ENCODE data around the gene CYP27B1.

CYP27B1 gene

DNA sequence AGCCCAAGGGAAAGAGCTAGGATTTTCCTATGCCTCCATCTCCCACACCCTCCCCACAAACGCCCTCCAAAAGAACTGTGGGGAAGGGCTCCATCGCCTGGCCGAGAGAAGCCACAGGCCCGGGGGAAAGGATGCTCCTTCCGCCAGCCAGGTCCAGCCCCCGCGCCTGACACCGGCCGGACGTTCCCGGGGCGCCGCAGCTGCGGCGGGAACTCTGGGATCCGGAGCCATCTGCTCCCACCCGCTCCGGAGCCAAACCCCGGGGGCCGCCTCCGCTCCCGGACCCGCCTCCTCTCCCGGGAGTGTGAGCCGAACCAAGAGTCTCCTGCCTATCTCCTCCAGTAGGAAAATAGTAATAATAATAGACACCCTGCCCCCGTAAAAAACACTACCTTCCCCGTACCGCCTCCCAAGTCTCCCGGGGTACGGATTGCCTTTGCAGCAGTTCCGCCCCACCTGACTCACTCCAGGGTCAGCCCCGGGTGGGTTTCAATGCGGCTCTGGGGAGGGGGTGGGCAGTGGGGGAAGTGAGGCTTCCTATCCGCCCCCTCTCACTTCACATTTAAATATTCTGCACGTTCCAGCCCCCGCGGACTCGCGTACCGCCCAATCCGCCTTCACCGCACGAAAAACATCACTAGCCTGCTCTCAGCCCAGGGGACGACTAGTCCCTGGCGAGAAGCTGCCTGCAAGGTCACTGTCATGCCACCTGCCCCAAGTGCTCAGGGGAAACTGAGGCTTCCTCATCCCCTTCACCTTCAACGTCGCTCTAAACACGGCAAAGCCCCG lies 30.7 kb downstream of the CYP27B1 start:
- intact Hi-C loops (cut with micrococcal nuclease) = no loop called here
- Mint-ChIP-seq H3K27me3 (no peaks in the 10 kb centered on the region), H3K27ac (no peak overlapping the region), H3K36me3 (ENCODE audit: low read depth) (peaks cover 60% of the 10 kb centered on the region), H3K4me1 (ENCODE audit: low read depth) (peaks cover 20% of the 10 kb centered on the region), H3K4me3 (no peak overlapping the region), H3K9me3 (no peaks in the 10 kb centered on the region)

DNA sequence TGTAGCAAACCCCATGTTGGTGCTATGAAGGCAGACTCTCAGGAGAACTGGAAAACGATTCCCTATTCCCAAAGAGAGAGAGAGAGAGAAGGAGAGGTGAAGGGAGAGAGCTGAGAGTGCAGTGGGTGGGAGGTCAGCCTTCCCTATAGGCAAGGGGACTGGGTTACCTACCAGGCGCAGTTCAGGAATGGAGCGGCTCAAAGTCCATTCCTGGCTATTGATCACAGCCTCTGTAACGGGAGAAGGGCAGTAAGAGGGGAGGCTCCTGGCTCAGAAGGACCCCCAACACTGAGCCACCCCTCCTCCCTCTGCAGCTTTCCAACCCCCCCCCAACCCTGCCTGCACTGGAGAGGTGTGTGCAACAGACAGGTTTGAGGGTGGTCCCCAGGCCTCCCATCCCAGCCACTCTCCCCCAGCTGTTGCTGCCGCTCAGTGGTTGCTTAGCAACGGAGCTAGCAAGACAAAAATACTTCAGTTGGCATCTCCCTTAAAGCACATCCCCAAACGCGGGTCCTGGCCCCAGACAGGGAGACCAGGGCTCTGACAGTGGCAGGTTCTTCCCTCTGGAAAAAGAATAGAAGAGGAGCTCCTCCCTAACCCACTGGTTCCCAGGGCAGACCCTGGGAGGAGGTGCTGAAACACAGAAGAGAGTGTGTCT lies 31.6 kb downstream of the CYP27B1 start:
- Mint-ChIP-seq H3K4me3 (no peak overlapping the region), H3K27me3 (no peaks in the 10 kb centered on the region), H3K27ac (no peak overlapping the region), H3K9me3 (no peaks in the 10 kb centered on the region), H3K36me3 (ENCODE audit: low read depth) (peaks cover 68% of the 10 kb centered on the region), H3K4me1 (ENCODE audit: low read depth) (peaks cover 12% of the 10 kb centered on the region)
- intact Hi-C loops (cut with micrococcal nuclease) = no loop called here

DNA sequence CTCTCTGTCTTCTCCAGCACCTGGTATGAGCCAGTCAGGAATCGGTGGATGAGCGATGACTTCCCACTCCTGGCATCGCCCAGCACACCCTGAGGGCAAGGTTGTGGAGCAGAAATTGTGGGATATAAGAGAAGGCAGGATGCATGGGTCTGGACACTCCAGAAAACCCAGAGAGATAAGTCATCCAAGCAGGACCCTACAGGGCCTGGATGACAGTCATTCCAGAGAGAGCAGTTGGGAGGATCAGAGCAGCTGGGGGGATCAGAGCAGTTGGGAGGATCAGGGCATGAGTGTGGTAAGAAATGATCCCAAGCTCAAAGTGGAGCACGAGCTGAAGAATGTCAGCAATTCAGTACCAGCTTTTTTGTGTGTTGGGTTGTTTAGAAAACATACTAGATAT lies 32.3 kb downstream of the CYP27B1 start:
- Mint-ChIP-seq H3K9me3 (no peaks in the 10 kb centered on the region), H3K4me3 (no peak overlapping the region), H3K36me3 (ENCODE audit: low read depth) (peaks cover 71% of the 10 kb centered on the region), H3K4me1 (ENCODE audit: low read depth) (peaks cover 7% of the 10 kb centered on the region), H3K27me3 (no peaks in the 10 kb centered on the region), H3K27ac (no peak overlapping the region)
- intact Hi-C loops (cut with micrococcal nuclease) = no loop called here

DNA sequence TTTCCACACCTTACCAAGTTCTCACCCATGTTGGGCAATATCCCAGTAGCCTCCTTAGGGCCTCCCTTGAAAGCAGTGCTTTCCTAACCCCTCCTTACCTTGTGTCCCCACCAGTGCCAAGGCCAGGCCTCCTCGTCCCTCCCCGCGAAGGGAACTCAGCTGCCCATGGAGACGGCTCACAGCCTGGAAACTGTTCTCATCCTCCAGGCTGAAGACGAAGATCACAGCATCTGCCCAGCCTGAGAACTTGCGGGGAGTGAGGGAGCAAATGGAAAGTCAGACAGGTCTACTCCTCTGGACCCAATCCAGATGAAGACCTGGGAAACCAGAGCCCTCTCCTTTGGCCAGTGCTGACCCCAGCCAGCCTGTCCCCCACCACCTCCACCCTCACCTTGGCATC lies 33.0 kb downstream of the CYP27B1 start:
- no peaks in the 10 kb centered on the region for H3K9me3 Mint-ChIP-seq
- H3K4me1 Mint-ChIP-seq (ENCODE audit: low read depth) = peaks cover under 1% of the 10 kb centered on the region
- no peaks in the 10 kb centered on the region for H3K27me3 Mint-ChIP-seq
- H3K4me3 Mint-ChIP-seq = no peak overlapping the region
- H3K27ac Mint-ChIP-seq = no peak overlapping the region
- H3K36me3 Mint-ChIP-seq (ENCODE audit: low read depth) = peaks cover 77% of the 10 kb centered on the region
- intact Hi-C loops (cut with micrococcal nuclease) = no loop called here

DNA sequence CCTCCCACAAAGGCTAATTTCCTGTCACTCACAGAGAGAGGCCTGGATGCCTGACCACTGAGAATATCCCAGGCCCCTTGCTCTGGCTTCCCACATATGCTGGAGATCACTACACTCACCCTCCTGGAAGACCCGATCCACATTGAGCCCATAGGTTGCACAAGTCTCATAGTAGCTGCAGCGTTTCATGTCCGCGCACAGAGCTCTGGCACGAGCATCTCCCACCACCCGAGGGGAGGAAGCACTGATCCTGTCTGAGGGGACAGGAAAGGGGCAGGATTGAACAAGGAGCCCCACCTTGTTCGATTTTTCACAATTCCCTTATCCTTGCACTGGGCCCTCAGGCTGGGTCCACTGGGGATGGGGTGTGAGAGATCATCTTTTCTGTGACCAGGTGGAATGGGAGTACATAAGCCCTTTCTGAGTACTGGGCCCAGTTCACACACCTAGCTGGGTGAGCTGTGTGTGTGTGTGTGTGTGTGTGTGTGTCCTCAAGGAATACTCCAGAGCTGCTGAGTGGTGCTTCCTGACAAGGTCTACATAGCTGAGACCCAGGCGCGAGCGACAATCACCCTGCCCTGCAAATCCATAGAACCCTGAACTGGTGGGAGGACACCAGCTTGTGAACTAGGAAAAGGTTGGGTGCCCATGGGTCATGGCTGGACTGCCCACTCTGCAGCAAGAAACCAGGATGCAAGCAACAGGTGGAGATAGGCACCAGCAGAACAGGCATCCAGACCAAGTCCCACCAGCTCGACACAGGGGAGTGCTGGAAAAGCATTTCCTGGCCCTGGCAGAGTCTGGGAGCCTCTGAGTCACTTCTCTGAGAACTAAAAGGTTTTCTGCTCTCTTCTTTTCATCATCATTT lies 33.9 kb downstream of the CYP27B1 start:
- Mint-ChIP-seq H3K27me3 (no peaks in the 10 kb centered on the region), H3K4me1 (ENCODE audit: low read depth) (no peaks in the 10 kb centered on the region), H3K4me3 (no peak overlapping the region), H3K36me3 (ENCODE audit: low read depth) (peaks cover 86% of the 10 kb centered on the region), H3K27ac (no peak overlapping the region), H3K9me3 (no peaks in the 10 kb centered on the region)
- intact Hi-C loops (cut with micrococcal nuclease) = no loop called here

DNA sequence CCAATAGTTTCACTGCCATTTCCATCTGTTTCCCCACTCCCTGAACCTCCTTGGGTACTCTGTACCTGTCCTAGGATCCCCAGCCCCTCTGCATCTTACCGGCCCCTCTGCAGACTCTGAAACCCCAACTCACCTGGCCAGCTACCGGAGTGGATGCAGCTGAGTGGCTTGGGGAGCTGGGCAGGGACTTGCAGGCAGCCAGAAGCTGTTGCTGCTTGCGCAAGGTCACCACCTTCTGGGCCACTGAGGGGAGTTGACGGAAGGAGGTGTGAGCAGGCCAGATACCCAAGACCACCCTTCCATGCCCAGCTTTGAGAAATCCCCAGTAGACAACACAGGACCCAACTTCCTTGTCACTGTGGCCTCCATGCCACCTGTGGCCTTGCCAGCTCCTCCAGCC lies 34.6 kb downstream of the CYP27B1 start:
- Mint-ChIP-seq H3K27me3 (no peaks in the 10 kb centered on the region), H3K4me3 (no peak overlapping the region), H3K27ac (no peak overlapping the region), H3K4me1 (ENCODE audit: low read depth) (no peaks in the 10 kb centered on the region), H3K9me3 (no peaks in the 10 kb centered on the region), H3K36me3 (ENCODE audit: low read depth) (peaks cover 92% of the 10 kb centered on the region)
- intact Hi-C loops (cut with micrococcal nuclease) = no loop called here

DNA sequence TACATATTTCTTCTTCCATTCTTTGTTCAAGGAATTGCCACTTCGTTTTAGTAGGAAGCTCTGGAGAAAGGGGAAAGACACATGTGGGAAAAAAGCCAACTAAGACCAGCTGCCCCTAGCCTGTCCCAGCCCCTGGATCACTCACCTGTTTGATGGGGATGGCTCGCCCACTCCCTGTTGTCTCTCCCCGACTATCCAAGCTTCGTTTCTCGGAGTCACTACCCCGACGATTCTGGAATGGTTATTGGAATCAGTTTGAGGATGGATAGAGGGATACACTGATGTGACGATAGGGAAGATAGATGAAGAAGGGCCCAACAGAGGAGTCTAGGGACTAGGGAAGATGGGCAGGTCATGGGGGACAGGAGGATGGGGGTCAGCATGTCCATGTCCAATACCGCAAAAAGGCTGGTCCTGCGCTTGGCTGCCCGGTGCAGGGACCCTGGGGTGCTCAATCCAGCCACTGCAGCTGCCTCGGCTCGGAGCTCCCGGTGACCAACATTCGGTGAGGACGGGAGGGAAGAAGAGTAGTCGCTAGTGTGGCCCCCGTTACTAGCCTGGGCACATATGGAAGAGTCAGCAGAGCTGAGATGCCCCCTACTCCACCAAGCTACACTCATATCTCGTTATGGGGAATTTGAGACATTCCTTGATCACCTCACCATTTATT lies 35.3 kb downstream of the CYP27B1 start:
- H3K4me1 Mint-ChIP-seq (ENCODE audit: low read depth) = no peaks in the 10 kb centered on the region

DNA sequence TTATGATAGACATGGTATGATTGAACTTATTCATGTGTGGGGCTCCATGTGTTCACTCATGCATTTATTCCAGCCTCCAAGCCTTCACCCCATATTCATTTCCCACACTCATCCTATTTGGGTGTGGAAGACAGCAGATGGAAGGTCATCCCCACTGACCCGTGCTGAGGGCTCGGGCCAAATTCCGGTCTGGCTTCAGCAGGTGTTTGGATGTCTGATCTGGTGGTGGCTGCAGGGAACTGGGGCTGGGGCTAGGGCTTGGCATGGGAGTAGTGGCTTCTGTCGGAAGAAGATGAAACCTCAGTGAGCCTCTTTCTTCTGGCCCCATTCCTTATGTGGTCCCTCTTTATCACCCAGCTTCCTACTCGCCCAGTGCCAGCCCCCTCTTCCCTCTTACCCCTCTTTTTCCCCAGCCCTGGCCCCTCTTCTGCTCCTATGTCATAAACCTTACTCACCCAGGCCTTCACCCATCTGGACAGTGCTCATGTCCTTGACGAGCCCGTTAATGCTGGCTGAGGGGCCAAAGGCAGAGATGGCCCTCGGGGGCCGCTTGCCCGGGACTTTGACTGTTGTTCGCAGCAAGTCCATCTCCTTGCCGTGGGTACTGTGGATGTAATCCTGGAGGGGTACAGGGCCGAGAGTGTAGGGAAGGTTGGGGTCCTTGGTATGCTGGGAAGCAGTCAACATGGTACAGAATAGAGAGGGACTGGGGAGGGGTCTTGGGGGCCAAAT lies 36.4 kb downstream of the CYP27B1 start:
- intact Hi-C loops (cut with micrococcal nuclease) = no loop called here
- Mint-ChIP-seq H3K36me3 (ENCODE audit: low read depth) (peaks cover 92% of the 10 kb centered on the region), H3K27ac (no peak overlapping the region), H3K27me3 (no peaks in the 10 kb centered on the region), H3K9me3 (peaks cover 8% of the 10 kb centered on the region), H3K4me1 (ENCODE audit: low read depth) (no peaks in the 10 kb centered on the region), H3K4me3 (no peak overlapping the region)

More for the DNA sequence above, 35.3 kb downstream of the CYP27B1 start:
- Mint-ChIP-seq H3K27ac (no peak overlapping the region), H3K9me3 (peaks cover under 1% of the 10 kb centered on the region), H3K4me3 (no peak overlapping the region), H3K27me3 (no peaks in the 10 kb centered on the region), H3K36me3 (ENCODE audit: low read depth) (peaks cover 92% of the 10 kb centered on the region)
- intact Hi-C loops (cut with micrococcal nuclease) = no loop called here

DNA sequence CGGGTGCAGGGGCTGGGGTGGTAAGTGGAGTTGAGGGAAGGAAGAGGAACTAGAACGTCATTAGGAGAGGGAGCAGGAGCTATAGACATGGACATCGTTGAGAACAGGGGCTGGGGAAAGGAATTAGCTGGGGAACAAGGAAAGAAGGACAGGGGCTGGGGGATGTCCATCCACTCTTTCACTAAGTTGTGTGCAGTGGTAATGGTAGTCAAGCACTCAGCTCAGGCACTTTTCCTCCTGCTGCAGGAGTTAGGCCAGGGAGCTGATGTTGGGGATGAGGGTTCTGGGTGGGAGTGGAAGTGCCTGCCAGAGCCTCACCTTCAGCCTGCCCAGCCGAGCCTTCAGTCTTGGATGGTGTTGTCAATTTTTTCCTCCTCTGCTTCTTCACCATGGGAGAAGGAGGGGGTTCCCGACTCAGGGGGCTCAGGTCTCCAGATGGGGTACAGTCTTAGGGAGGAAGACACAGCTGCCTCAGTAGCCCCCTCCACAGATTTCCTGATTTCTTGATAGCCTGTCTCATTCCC lies 37.5 kb downstream of the CYP27B1 start:
- Mint-ChIP-seq H3K4me1 (ENCODE audit: low read depth) (no peaks in the 10 kb centered on the region), H3K4me3 (no peak overlapping the region), H3K27me3 (no peaks in the 10 kb centered on the region), H3K9me3 (peaks cover 8% of the 10 kb centered on the region), H3K27ac (no peak overlapping the region), H3K36me3 (ENCODE audit: low read depth) (peaks cover 81% of the 10 kb centered on the region)
- intact Hi-C loops (cut with micrococcal nuclease) = no loop called here

DNA sequence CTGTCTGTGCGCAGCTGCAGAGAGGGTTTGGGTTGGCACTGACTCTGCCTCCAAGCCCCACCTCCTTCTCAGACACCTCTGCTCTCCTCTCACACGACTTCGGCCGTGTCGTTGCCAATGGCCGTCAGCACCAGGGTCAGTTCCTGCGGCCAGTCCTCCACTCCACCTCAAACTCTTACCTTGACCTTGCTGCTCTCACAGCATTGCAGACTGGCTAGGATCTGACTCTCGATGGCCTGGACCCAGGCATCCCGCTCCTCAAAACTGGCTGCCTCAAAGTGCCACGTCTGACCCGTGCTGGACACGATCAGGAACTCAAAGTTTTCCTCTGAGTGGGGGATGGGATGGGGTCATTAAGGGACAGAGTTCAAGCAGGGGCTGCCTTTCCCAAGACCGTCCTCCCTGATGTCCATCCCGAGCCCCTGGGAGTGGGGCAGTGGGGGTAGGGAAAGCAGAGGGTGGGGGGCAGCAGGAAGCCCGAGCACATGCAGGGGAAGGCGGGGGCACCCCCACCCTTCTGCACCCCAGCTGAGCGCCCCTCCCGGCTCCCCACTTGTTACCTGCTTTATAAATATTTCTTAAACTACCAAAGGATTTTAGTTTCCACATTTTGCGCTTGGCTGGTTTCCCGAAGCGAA lies 39.0 kb downstream of the CYP27B1 start:
- H3K9me3 Mint-ChIP-seq = peaks cover 8% of the 10 kb centered on the region
- no peaks in the 10 kb centered on the region for H3K4me1 Mint-ChIP-seq (ENCODE audit: low read depth)
- H3K4me3 Mint-ChIP-seq = no peak overlapping the region
- intact Hi-C loops (cut with micrococcal nuclease) = no loop called here
- peaks cover 66% of the 10 kb centered on the region for H3K36me3 Mint-ChIP-seq (ENCODE audit: low read depth)
- H3K27me3 Mint-ChIP-seq = no peaks in the 10 kb centered on the region
- H3K27ac Mint-ChIP-seq = no peak overlapping the region

DNA sequence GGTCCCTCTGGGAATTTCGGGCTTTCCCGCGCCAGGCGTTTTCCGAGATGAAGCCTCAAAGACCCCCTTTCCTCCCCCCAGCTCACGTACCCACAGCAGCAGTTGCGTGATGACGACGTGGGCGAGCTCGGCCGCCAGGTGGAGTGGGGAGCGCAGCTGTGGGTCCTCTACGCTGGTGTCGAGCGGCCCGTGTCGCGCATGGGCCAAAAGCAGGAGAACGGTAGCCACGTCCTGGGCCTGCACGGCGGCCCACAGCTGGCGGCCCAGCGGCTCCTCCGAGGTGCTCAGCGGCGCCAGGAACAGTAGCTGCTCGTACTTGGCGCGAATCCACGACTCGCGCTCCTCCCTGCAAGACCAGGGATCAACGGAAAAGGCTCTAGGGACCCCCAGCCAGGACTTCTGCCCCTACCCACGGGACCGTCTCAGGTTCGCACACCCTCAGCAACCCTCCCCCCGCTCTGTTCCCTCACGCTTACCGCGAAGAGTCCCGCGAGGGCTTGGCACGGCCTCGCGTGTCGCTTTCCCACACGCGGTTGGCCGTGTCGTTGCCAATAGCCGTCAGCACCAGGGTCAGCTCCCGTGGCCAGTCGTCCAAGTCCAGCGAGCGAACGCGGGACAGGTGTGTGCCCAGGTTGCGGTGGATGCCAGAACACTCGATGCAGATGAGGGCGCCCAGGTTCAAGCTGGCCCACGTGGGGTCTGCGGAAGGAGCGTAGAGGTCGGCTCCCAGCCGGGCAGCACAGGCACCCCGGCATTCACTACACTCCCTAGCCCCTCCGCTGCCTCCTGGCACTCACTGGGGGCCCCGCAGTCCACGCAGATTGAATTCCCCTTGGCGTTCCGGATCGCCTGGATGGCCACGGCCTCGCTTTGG lies 39.8 kb downstream of the CYP27B1 start:
- Mint-ChIP-seq H3K9me3 (peaks cover 8% of the 10 kb centered on the region), H3K27me3 (no peaks in the 10 kb centered on the region), H3K4me1 (ENCODE audit: low read depth) (no peaks in the 10 kb centered on the region), H3K27ac (no peak overlapping the region), H3K4me3 (no peak overlapping the region), H3K36me3 (ENCODE audit: low read depth) (peaks cover 60% of the 10 kb centered on the region)
- intact Hi-C loops (cut with micrococcal nuclease) = no loop called here
